Measurements from ENCODE around the gene MYLK. TPM values are rescaled to one million over a fixed set of nuclear protein-coding genes. Genes with fewer than 3 reads are reported as not detected.

Gene MYLK
- total and polyA plus RNA-seq, 4 donors: 17.1 to 158 (median 41.9) TPM

- no peak for TF ChIP-seq ZBTB33 (IDR thresholded peaks at IDR 0.05)
These were observed 30.3 kb downstream of the MYLK start (continued) for GRCh38 chr3:123853686-123854372.

GRCh38 chr3:123847209-123847608 lies 36.9 kb downstream of the MYLK start:
- Histone ChIP-seq H3K27ac (ENCODE audit: low read depth in 1 of 2, low read length in 2 of 2) (no peak overlapping the region), H3K4me3 (ENCODE audit: low read depth in 1 of 3, low read length in 3 of 3) (peak overlapping the region in 1 of 3 donors; percentile 9), H3K27me3 (ENCODE audit: control insufficient read depth in 4 of 4, insufficient read depth in 4 of 4, low read length in 3 of 4) (no peaks in the 10 kb centered on the region), H3K36me3 (ENCODE audit: control insufficient read depth in 4 of 4, insufficient read depth in 3 of 4, low read depth in 1 of 4, low read length in 3 of 4) (no peaks in the 10 kb centered on the region), H3K9me3 (ENCODE audit: control insufficient read depth in 4 of 4, low read length in 3 of 4) (peaks cover 4 to 22% (median 15%) of the 10 kb centered on the region in 4 donors), H3K4me1 (ENCODE audit: control insufficient read depth in 4 of 4, insufficient read depth in 4 of 4, low read length in 3 of 4) (no peaks in the 10 kb centered on the region), H3K9ac (ENCODE audit: low read depth in 1 of 2, low read length in 2 of 2) (no peak overlapping the region)
- TF ChIP-seq FOXA2 (IDR thresholded peaks at IDR 0.05): no peak
- TF ChIP-seq EGR1 (IDR thresholded peaks at IDR 0.05; ENCODE audit: low read depth in 2 of 2): no peak
- TF ChIP-seq FOXA1 (IDR thresholded peaks at IDR 0.05): no peak
- no peak for TF ChIP-seq SP1 (IDR thresholded peaks at IDR 0.05)
- TF ChIP-seq RAD21 (IDR thresholded peaks at IDR 0.05): no peak
- TF ChIP-seq ATF3 (IDR thresholded peaks at IDR 0.05): no peak
- no peak for TF ChIP-seq NR2F2 (IDR thresholded peaks at IDR 0.05)
- TF ChIP-seq RXRA (IDR thresholded peaks at IDR 0.05): no peak
- TF ChIP-seq ZBTB33 (IDR thresholded peaks at IDR 0.05): no peak
- no peak for TF ChIP-seq REST (IDR thresholded peaks at IDR 0.05)
- TF ChIP-seq YY1 (IDR thresholded peaks at IDR 0.05): no peak
- TF ChIP-seq TAF1 (conservative IDR thresholded peaks at IDR 0.05): no peak
- no peak for TF ChIP-seq CTCF (IDR thresholded peaks at IDR 0.05; ENCODE audit: low read depth, low read length, missing input control)
- TF ChIP-seq HNF4G (IDR thresholded peaks at IDR 0.05): no peak
- no peak for TF ChIP-seq HNF4A (conservative IDR thresholded peaks at IDR 0.05)
- TF ChIP-seq JUND (IDR thresholded peaks at IDR 0.05): no peak
- WGBS: 84% methylated on average over 1 of the region's 1 CpG
- DNase-seq (ENCODE audit: low spot score): no peak

Measured in liver (tissue), 9 donors.